ENCODE results near the gene REEP1. TPM values are rescaled to one million over a fixed set of nuclear protein-coding genes. Genes with fewer than 3 reads are reported as not detected.

The REEP1 gene
- total RNA-seq, 4 donors from 2014 or later: 0.39 to 3.3 (median 1.7) TPM

- DNase-seq (ENCODE audit: low spot score in 2 of 2): no peak
- H3K27me3 ChIP-seq: no peaks in the 10 kb centered on the region
- no peak overlapping the region for H3K4me3 ChIP-seq
- peaks cover 0 to 73% (median 20%) of the 10 kb centered on the region in 4 donors for H3K4me1 ChIP-seq
- TF ChIP-seq POLR2A (IDR thresholded peaks at IDR 0.05) (no peak), CTCF (IDR thresholded peaks at IDR 0.05) (no peak), EP300 (IDR thresholded peaks at IDR 0.05) (no peak)
- no peak overlapping the region for H3K27ac ChIP-seq
- peaks cover 0 to 8% (median 0%) of the 10 kb centered on the region in 3 donors for H3K36me3 ChIP-seq
- H3K9me3 ChIP-seq: no peaks in the 10 kb centered on the region
- 93% methylated on average over 7 of the region's 7 CpGs for WGBS, 2 donors
Observed at GRCh38 chr2:86189782-86190416, 147.5 kb downstream of the REEP1 start.

GRCh38 chr2:86186431-86186830 is 151.0 kb downstream of the REEP1 start:
- no peak for DNase-seq (ENCODE audit: low spot score in 2 of 2)
- H3K4me1 ChIP-seq: peaks cover 0 to 64% (median 9%) of the 10 kb centered on the region in 4 donors
- TF ChIP-seq CTCF (IDR thresholded peaks at IDR 0.05): no peak
- TF ChIP-seq EP300 (IDR thresholded peaks at IDR 0.05): no peak
- TF ChIP-seq POLR2A (IDR thresholded peaks at IDR 0.05): no peak
- no peak overlapping the region for H3K4me3 ChIP-seq
- H3K36me3 ChIP-seq: peaks cover 0 to 8% (median 0%) of the 10 kb centered on the region in 3 donors
- H3K27ac ChIP-seq: no peak overlapping the region
- H3K27me3 ChIP-seq: no peaks in the 10 kb centered on the region
- no peaks in the 10 kb centered on the region for H3K9me3 ChIP-seq

- Histone ChIP-seq H3K4me1 (peaks cover 0 to 57% (median 9%) of the 10 kb centered on the region in 4 donors), H3K36me3 (peaks cover 0 to 8% (median 0%) of the 10 kb centered on the region in 3 donors), H3K27ac (no peak overlapping the region), H3K27me3 (no peaks in the 10 kb centered on the region), H3K4me3 (no peak overlapping the region), H3K9me3 (no peaks in the 10 kb centered on the region)
- 38 to 39% methylated on average over 1 of the region's 1 CpG for WGBS, 2 donors
- no peak for TF ChIP-seq POLR2A (IDR thresholded peaks at IDR 0.05)
- TF ChIP-seq CTCF (IDR thresholded peaks at IDR 0.05): no peak
- TF ChIP-seq EP300 (IDR thresholded peaks at IDR 0.05): no peak
- DNase-seq (ENCODE audit: low spot score in 2 of 2): no peak
Observed at GRCh38 chr2:86185517-86186212, 151.8 kb downstream of the REEP1 start.

- H3K27ac ChIP-seq: no peak overlapping the region
- no peaks in the 10 kb centered on the region for H3K9me3 ChIP-seq
- no peak for TF ChIP-seq POLR2A (IDR thresholded peaks at IDR 0.05)
- peaks cover 2 to 57% (median 11%) of the 10 kb centered on the region in 3 donors for H3K36me3 ChIP-seq
- peaks cover 0 to 9% (median 0%) of the 10 kb centered on the region in 4 donors for H3K4me1 ChIP-seq
- no peak overlapping the region for H3K4me3 ChIP-seq
- no peaks in the 10 kb centered on the region for H3K27me3 ChIP-seq
- DNase-seq (ENCODE audit: low spot score in 2 of 2): no peak
Observed at GRCh38 chr2:86176597-86176996, 160.8 kb downstream of the REEP1 start.

- 93 to 100% methylated on average over 1 of the region's 1 CpG for WGBS, 2 donors
- TF ChIP-seq EP300 (IDR thresholded peaks at IDR 0.05) (no peak), POLR2A (IDR thresholded peaks at IDR 0.05) (no peak), CTCF (IDR thresholded peaks at IDR 0.05) (no peak)
- H3K4me3 ChIP-seq: no peak overlapping the region
- DNase-seq (ENCODE audit: low spot score in 2 of 2): no peak
- no peak overlapping the region for H3K27ac ChIP-seq
- peaks cover 0 to 8% (median 0%) of the 10 kb centered on the region in 4 donors for H3K4me1 ChIP-seq
- H3K9me3 ChIP-seq: no peaks in the 10 kb centered on the region
- H3K27me3 ChIP-seq: no peaks in the 10 kb centered on the region
- H3K36me3 ChIP-seq: peaks cover 2 to 65% (median 11%) of the 10 kb centered on the region in 3 donors
Observed at GRCh38 chr2:86175828-86176227, 161.6 kb downstream of the REEP1 start.
